Stomach (tissue), 9 donors: ENCODE results near the gene MACROD1. TPM values are rescaled to one million over a fixed set of nuclear protein-coding genes. Genes with fewer than 3 reads are reported as not detected.

Experiments
- DNase-seq, 2 donors: peaks; one replicate each; pipeline versions ENCODE4 v3.0.0 to v3.0.0-alpha.2; 2013 to 2019
- H3K27ac ChIP-seq, 5 donors: fragments of 200-600 bp in 4 of 5; sonication (generic) in 4 of 5; one replicate each; pipeline ENCODE4 v1.5.1; 2013 to 2019; ENCODE audit warnings: mild to moderate bottlenecking in 1 of 5, moderate library complexity in 1 of 5
- H3K27me3 ChIP-seq, 3 donors: fragments of 200-600 bp; sonication (generic); one replicate each; pipeline ENCODE4 v1.5.1; 2017 to 2019; ENCODE audit warnings: mixed run types in 1 of 3
- H3K36me3 ChIP-seq, 4 donors: fragments of 200-600 bp; sonication (generic); 1 replicate in 3 of 4; 2 replicates in 1 of 4; pipeline ENCODE4 v1.5.1; 2016 to 2019
- H3K4me1 ChIP-seq, 4 donors: fragments of 200-600 bp; sonication (generic); one replicate each; pipeline ENCODE4 v1.5.1; 2016 to 2019
- H3K4me3 ChIP-seq, 4 donors: fragments of 200-600 bp; sonication (generic) in 3 of 4; one replicate each; pipeline ENCODE4 v1.5.1; 2016 to 2019; ENCODE audit warnings: mild to moderate bottlenecking in 1 of 4
- H3K9me3 ChIP-seq, 4 donors: fragments of 200-600 bp; sonication (generic); one replicate each; pipeline ENCODE4 v1.5.1; 2016 to 2019
- CTCF ChIP-seq, 7 experiments: fragments of 450-650 bp in 4 of 7; fragments of 200-600 bp in 3 of 7; sonication (generic) in 3 of 7; IDR thresholded peaks; one replicate each; pipeline ENCODE4 v1.5.1; 2016 to 2019; ENCODE audit warnings: antibody characterized with exemption in 7 of 7, control low read depth in 2 of 7, mild to moderate bottlenecking in 1 of 7
- EP300 ChIP-seq: sonication (generic); formaldehyde crosslinking; IDR thresholded peaks from one replicate; pipeline ENCODE4 v1.6.1; 2017; ENCODE audit warnings: antibody characterized with exemption
- POLR2A ChIP-seq, 4 donors: fragments of 450-650 bp; IDR thresholded peaks; one replicate each; pipeline ENCODE4 v1.6.1; 2016; ENCODE audit warnings: antibody characterized with exemption in 4 of 4, control low read depth in 2 of 4, mild to moderate bottlenecking in 1 of 4, moderate library complexity in 1 of 4
- POLR2AphosphoS5 ChIP-seq, 3 donors: sonication (generic); formaldehyde crosslinking; IDR thresholded peaks; one replicate each; pipeline ENCODE4 v1.6.1; 2016; ENCODE audit warnings: antibody characterized with exemption in 3 of 3
- WGBS, 5 donors: extraction: QIAGEN DNeasy Blood & Tissue Kit in 3 of 5; methylation state at CpG; one replicate each; pipeline versions ENCODE4 v1.1.5 to v1.1.7; 2013 to 2018; 5-methylcytosine and 5-hydroxymethylcytosine counted together
- intact Hi-C: fragments of 100-400 bp; cut with DNase I; formaldehyde crosslinking; loops from one replicate; pipeline ENCODE4 v1.15.1; 2023; ENCODE audit warnings: low total_unique reads
- polyA plus RNA-seq, 3 donors: library from polyadenylated mRNA; stranded (reverse); fragments of 200-250 nt; gene quantifications; one replicate each; pipeline ENCODE4 v1.2.3, GENCODE V29; 2013
- total RNA-seq, 5 donors: library from RNA; depleted of rRNA; stranded (reverse); fragments of >200 nt; gene quantifications; one replicate each; pipeline versions ENCODE4 v1.1.0 to v1.2.3, GENCODE V29; 2014 to 2016
- donor health status: healthy with polysubstance abuse.
- donor health status: Bipolar disorder and iron deficiency.
- donor health status: healthy.

MACROD1 gene
- total and polyA plus RNA-seq, 8 donors = 18.0 to 283 (median 47.4) TPM

- no peak for DNase-seq
- Histone ChIP-seq H3K9me3 (no peaks in the 10 kb centered on the region), H3K36me3 (peaks cover 4 to 60% (median 40%) of the 10 kb centered on the region in 4 donors), H3K4me3 (peak overlapping the region in 2 of 4 donors; percentile 48 to 52), H3K27me3 (no peaks in the 10 kb centered on the region), H3K4me1 (peaks cover 41 to 52% (median 47%) of the 10 kb centered on the region in 4 donors), H3K27ac (peak overlapping the region in 3 of 5 donors; percentile 85 to 91 (median 87))
- intact Hi-C loops = loop anchor here (10.0 kb wide), 1 partner anchor 86 kb away; the partner anchor contains the start of gene KCNK4
- no peak for TF ChIP-seq EP300
- TF ChIP-seq POLR2A (IDR thresholded peaks at IDR 0.05) = no peak
- no peak for TF ChIP-seq POLR2AphosphoS5 (IDR thresholded peaks at IDR 0.05)
- no peak for TF ChIP-seq CTCF (IDR thresholded peaks at IDR 0.05)
- WGBS, 5 donors = 78 to 89% (median 86%) methylated on average over 18 of the region's 18 CpGs
Observed at GRCh38 chr11:64208796-64209562, 43.1 kb upstream of the MACROD1 start.

- H3K4me1 ChIP-seq = peaks cover 41 to 58% (median 49%) of the 10 kb centered on the region in 4 donors
- no peaks in the 10 kb centered on the region for H3K27me3 ChIP-seq
- 81 to 89% (median 84%) methylated on average over 19 to 23 of the region's 23 CpGs for WGBS, 5 donors
- H3K36me3 ChIP-seq = peaks cover 11 to 67% (median 47%) of the 10 kb centered on the region in 4 donors
- H3K27ac ChIP-seq = peak overlapping the region; percentile 8 to 91 (median 86)
- no peak for DNase-seq
- H3K9me3 ChIP-seq = no peaks in the 10 kb centered on the region
- H3K4me3 ChIP-seq = peak overlapping the region; percentile 38 to 52 (median 48)
- intact Hi-C loops = loop anchor here (10.0 kb wide), 1 partner anchor 87 kb away; the partner anchor contains the start of gene KCNK4
- TF ChIP-seq POLR2A (IDR thresholded peaks at IDR 0.05) (no peak), CTCF (IDR thresholded peaks at IDR 0.05) (no peak), POLR2AphosphoS5 (IDR thresholded peaks at IDR 0.05) (no peak), EP300 (no peak)
Observed at GRCh38 chr11:64208086-64208795, 42.3 kb upstream of the MACROD1 start.

GRCh38 chr11:64207256-64208085 is 41.6 kb upstream of the MACROD1 start:
- peak; percentile 55 to 85 for DNase-seq
- H3K4me1 ChIP-seq = peaks cover 41 to 58% (median 49%) of the 10 kb centered on the region in 4 donors
- 51 to 59% (median 52%) methylated on average over 21 to 30 of the region's 30 CpGs for WGBS, 5 donors
- TF ChIP-seq POLR2A (IDR thresholded peaks at IDR 0.05) (no peak), CTCF (IDR thresholded peaks at IDR 0.05) (no peak), EP300 (no peak), POLR2AphosphoS5 (IDR thresholded peaks at IDR 0.05) (peak in 2 of 3 donors; percentile 34 to 41)
- H3K9me3 ChIP-seq = no peaks in the 10 kb centered on the region
- intact Hi-C loops = loop anchor here (10.0 kb wide), 1 partner anchor 87 kb away; the partner anchor contains the start of gene KCNK4
- peak overlapping the region; percentile 38 to 52 (median 48) for H3K4me3 ChIP-seq
- peak overlapping the region; percentile 57 to 91 (median 86) for H3K27ac ChIP-seq
- H3K27me3 ChIP-seq = no peaks in the 10 kb centered on the region
- peaks cover 19 to 70% (median 52%) of the 10 kb centered on the region in 4 donors for H3K36me3 ChIP-seq
